Measurements from ENCODE around the gene ABT1.
A peak's percentile ranks its signal among the peaks of the same experiment; 100 is the strongest.
"Not testable (repeated sequence)": the region's sequence is repeated elsewhere in the genome, so short reads cannot be mapped to it uniquely, and the experiment has no call there.

Gene ABT1

DNA sequence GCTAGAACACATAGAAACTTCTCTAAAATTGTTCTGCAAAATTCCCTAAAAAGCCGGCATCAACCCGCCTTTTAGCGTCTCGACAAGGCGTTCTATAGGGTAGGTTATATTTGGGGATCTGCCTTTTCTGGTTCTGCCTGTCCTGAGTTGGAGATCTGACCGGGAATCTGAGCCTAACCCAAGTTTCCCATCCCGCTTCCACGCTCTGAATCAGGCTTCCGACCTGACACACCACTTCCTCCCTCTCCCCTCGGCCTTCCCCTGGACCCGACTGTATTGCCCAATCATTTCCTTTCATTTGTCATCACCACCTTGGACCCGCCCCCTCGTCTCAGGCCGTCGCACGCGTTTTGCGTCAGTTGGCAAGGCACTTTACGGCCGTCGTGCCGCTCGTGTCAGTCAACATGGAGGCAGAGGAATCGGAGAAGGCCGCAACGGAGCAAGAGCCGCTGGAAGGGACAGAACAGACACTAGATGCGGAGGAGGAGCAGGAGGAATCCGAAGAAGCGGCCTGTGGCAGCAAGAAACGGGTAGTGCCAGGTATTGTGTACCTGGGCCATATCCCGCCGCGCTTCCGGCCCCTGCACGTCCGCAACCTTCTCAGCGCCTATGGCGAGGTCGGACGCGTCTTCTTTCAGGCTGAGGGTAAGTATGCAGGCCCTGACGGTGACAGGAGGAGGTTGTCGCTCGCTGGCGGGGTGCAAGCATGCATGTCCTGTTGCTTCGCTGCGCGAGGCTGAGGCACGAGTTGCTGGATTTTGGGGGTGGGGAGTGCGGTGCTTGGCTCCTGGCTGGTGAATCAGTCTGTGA lies at the start of gene ABT1:
Gene ABT1, plus strand, starts transcription at position 375 of the 810 bp plus-strand sequence. Its CDS starts 30 bp downstream, at position 405.
- peak within 1 kb of the TSS; percentile 99 to 100 for H3K4me3 ChIP-seq (replicated peaks in 1 of 2; ENCODE audit: low read depth in 2 of 2, low read length in 2 of 2)
- DNase-seq (ENCODE audit: low read depth in 2 of 2) = peak; percentile 99
- TF ChIP-seq, protein P1, sequence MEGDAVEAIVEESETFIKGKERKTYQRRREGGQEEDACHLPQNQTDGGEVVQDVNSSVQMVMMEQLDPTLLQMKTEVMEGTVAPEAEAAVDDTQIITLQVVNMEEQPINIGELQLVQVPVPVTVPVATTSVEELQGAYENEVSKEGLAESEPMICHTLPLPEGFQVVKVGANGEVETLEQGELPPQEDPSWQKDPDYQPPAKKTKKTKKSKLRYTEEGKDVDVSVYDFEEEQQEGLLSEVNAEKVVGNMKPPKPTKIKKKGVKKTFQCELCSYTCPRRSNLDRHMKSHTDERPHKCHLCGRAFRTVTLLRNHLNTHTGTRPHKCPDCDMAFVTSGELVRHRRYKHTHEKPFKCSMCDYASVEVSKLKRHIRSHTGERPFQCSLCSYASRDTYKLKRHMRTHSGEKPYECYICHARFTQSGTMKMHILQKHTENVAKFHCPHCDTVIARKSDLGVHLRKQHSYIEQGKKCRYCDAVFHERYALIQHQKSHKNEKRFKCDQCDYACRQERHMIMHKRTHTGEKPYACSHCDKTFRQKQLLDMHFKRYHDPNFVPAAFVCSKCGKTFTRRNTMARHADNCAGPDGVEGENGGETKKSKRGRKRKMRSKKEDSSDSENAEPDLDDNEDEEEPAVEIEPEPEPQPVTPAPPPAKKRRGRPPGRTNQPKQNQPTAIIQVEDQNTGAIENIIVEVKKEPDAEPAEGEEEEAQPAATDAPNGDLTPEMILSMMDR (IDR thresholded peaks at IDR 0.05; ENCODE audit: low read depth, low read length) = no peak

DNA sequence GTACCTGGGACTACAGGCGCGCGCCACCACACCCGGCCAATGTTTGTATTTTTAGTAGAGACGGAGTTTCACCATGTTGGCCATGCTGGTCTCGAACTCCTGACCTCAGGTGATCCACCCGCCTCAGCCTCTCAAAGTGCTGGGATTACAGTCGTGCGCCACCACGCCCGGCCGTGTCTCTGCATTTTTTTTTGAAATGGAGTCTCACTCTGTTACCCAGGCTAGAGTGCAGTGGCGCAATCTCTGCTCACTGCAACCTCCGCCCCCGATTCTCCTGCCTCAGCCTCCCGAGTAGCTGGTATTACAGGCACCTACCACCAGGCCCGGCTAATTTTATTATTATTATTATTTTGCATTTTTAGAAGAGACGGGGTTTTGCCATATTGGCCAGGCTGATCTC lies 49.4 kb upstream of the ABT1 start:
- H3K4me3 ChIP-seq (replicated peaks in 1 of 2; ENCODE audit: low read depth in 2 of 2, low read length in 2 of 2); DNase-seq (ENCODE audit: low read depth in 2 of 2): not testable (repeated sequence)

DNA sequence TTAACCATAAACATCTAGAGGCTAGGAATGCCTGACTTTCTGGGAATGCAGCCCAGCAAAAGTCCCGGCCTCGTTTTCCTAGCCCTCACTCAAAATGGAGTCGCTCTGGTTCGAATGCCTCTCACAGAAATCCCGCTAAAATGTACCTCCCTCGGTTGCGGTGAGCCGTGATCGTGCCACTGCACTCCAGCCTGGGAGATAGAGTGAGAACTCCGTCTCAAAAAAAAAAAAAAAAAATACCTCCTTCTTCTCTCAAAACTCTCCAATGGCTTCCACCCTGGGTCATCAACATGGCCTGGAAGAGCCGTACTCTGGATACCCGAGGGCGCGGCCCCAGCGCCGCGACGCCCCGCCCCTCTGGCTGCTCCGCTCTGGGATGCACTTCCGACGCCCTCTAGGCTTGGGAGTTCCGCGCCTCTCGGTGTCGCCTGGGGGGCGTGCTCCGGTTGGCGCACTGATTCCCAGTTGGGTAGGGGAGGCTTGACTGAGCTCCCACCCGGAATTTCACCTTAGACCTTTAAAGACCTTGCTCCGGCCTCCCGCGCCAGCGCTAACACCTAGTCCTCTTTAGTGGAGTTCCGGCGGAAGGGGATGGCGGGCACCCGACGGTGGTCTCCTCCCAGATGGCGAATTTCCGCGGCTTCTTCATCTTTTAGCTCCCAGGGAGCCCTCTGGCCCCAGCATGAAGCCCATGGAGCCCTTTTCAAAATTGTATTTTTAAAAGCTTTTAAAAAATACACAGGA lies 46.3 kb upstream of the ABT1 start:
- TF ChIP-seq, protein P1 (IDR thresholded peaks at IDR 0.05; ENCODE audit: low read depth, low read length) = no peak
- peak; percentile 63 to 64 for DNase-seq (ENCODE audit: low read depth in 2 of 2)
- peak overlapping the region; percentile 51 to 58 for H3K4me3 ChIP-seq (replicated peaks in 1 of 2; ENCODE audit: low read depth in 2 of 2, low read length in 2 of 2)

DNA sequence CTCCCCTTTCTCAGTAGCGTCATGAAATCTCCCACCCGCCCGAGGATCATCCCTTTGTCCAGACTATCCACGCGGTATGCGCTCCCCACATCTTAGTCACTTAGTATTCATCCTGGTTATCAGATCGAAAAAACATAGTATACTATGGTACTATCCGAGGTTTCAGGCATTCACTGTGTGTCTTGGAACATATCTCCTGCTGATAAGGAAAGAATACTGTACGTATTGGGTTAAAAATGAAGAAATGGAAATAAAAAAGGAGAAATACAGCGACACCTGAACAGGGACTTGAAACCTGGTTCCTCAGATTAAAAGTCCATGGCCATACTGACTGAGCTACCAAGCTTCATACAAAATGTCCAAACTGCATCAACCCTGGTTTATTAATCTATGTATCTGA lies 44.5 kb upstream of the ABT1 start:
- peak in 1 of 2 donors; percentile 11 for DNase-seq (ENCODE audit: low read depth in 2 of 2)
- TF ChIP-seq, protein P1 (IDR thresholded peaks at IDR 0.05; ENCODE audit: low read depth, low read length) = no peak
- H3K4me3 ChIP-seq (replicated peaks in 1 of 2; ENCODE audit: low read depth in 2 of 2, low read length in 2 of 2) = no peak overlapping the region

DNA sequence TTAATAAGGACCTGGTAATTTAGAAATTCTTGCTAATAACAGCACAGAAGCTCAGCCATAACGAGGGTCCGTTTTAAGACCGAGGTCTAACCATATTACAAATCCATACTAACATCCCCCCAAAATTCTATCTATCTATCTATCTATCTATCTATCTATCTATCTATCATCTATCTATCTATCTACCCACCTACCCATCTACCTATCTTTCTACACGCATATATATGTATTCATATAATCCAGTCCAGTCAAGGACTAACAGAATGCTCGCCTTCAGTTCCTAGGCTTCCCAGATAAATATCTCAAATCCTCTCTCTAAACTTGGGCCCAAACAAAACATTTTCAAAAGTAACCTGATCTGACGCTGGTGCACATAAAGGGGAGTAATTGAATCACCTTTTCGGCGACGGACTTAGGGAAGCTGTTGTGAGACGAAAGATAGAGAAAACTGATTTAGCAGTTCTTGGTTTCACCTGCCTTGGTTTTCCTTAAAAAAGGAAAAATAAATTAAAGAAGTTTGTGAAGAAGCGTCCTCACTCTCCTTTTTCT lies 44.0 kb upstream of the ABT1 start:
- peak overlapping the region; percentile 54 to 56 for H3K4me3 ChIP-seq (replicated peaks in 1 of 2; ENCODE audit: low read depth in 2 of 2, low read length in 2 of 2)
- TF ChIP-seq, protein P1 (IDR thresholded peaks at IDR 0.05; ENCODE audit: low read depth, low read length) = no peak
- DNase-seq (ENCODE audit: low read depth in 2 of 2) = no peak

DNA sequence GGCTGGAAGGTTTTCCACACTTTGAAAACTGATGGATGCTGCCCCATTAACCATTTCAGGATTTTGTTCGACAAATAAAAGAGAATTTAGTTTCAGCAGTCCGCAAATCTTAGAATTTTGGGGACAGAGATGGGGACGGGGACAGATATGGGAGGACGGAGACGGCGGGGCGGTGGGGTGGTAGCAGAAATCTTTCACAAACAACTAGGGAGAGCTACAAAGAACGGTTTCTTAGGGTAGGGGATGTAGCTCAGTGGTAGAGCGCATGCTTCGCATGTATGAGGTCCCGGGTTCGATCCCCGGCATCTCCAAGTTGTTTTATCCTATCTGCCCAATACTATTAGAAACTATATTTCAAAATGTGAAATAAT lies 43.5 kb upstream of the ABT1 start:
- peak; percentile 82 to 84 for DNase-seq (ENCODE audit: low read depth in 2 of 2)
- TF ChIP-seq, protein P1 (IDR thresholded peaks at IDR 0.05; ENCODE audit: low read depth, low read length) = no peak
- H3K4me3 ChIP-seq (replicated peaks in 1 of 2; ENCODE audit: low read depth in 2 of 2, low read length in 2 of 2) = peak overlapping the region; percentile 54 to 56

All from cardiac fibroblast (primary cell).